Raji (cell line): ENCODE data around the gene MMEL1.

ENCODE experiments used
- POLR2A ChIP-seq: IDR thresholded peaks from 2 replicates; pipeline ENCODE4 v1.6.1; 2011; ENCODE audit warnings: low read depth, low read length, control low read depth; ENCODE audit not compliant: insufficient read depth

The MMEL1 gene

GRCh38 chr1:2544875-2545640 lies 87.8 kb downstream of the MMEL1 start:
- TF ChIP-seq POLR2A, result no peak

- TF ChIP-seq POLR2A, result no peak
Observed at GRCh38 chr1:2544093-2544874, 88.5 kb downstream of the MMEL1 start.

DNA sequence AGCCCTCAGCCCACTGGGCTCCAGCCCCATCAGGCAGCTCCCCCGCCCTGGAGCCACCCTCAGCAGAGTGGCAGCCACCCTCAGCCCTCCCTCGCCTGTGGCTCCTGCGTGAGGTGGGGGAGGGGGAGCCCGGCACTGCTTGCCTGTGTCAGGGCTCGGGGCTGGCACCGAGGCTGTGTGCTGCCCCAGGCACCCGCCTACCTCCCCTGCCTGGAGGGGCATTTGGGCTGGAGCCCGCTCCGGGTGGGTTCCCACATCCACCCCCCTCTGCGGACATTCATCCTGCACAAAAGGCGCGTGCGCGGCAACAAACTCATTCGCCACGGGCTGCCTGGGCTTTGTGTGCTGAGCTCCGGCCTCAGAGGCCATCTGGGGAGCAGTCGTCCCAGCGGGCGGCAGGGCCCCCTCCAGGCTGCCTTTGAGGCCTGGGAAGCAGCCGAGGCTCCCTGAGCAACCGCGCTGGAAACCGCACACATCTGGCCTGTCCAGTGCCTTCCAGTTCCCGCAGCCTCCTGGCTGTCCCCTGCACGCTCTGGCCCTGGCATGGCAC lies 89.2 kb downstream of the MMEL1 start:
- TF ChIP-seq POLR2A, result no peak

DNA sequence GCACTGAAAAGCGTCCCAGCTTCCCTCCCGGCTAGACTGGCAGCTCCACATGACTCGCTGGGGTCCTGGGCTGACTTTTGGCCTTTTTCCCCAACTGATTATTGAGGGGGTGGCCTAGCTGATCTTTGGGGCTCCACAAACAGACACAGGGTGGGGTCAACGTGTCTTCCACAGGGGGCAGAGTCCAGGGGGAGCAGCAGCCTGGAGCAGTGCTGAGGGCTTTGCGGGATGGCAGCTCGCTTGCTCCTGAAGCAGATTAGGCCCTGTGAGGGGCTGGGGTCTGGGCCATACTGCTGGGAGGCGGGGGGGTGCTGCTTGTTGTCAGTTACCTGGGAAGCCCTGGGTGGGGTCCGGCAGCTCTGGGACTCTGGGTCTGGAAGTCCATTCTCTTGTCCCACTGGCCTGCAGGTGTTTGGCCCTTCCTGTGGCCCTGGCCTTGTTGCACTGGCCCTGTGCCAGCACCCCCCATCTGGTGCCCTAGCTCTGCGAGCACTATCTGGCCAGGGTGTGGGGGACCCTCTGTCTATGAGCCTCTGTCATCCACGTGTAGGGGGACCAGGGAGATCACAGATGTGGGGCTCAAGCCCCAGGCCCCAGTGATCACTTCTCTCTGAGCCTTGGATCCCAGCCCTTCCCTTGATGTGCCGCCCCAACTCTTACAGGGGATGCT lies 90.4 kb downstream of the MMEL1 start:
- TF ChIP-seq POLR2A, result no peak

DNA sequence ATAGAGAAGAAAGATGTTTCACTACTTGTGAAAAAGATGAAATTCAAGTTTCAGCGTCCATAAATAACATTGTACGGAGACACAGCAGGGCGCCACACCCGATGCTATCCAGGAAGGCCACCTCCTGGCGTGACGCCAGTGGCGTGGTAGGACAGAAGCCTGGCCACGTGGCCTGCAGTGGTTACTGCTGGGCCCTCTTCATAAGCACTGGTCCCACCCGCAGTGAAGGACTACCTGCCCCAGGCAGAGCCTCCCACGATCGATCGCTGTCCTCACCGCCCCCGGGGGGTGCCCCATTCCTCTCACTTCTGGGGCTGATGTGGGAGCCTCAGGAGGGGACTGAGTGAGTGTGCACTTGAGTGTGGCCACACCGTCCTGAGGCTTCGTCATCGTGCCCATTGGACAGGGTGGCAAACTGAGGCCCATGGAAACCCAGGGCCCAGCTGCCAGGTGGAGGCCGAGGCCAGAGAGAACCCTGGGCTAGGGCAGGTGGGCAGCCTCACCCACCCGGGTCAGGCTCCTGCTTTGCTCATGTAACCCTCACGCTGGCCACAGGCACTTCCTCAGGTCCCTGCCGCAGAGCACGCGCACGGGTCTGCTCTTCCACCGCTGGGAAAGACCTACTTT lies 91.1 kb downstream of the MMEL1 start:
- no peak for TF ChIP-seq POLR2A

DNA sequence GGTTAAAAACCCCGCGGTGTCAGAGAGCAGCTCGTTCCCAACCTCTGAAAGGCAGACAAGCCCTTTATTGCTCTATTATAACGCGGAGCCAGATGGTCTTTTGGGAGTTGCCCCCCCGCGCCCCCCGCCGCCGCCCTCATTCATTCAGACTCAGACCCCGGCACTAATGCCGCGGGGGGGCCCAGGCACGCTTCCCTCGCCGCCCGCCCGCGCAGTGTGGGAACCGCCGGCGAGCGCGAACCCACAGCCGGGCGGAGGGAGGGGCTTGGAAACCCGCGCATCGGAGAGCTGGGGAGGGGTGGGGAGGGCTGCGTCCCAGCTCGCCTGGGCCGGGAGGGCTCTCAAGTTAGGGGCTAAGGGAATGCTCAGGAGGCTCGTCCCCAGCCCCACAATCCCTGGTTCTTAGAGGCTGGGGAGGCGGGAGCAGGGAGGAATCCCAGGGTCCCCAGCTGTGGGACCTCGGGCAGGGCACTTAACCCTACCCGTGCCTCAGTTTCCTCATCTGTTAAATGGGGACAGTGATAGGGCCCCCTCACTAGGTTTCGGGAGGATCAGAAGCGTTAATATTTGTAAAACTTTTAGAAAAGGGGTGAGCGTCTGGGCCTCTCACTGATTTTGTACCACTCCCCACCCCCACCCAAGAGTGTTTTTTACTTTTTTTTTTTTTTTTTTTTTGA lies 91.9 kb downstream of the MMEL1 start:
- TF ChIP-seq POLR2A, result no peak
